ENCODE results near the gene KCTD21.

Gene KCTD21

GRCh38 chr11:78187366-78188285 is 800 bp downstream of the KCTD21 start:
- H3K9me2 ChIP-seq (replicated peaks; ENCODE audit: insufficient read depth, low read length) = no peaks in the 10 kb centered on the region
- H3K27ac ChIP-seq (ENCODE audit: low read depth, low read length) = no peak overlapping the region
- no peaks in the 10 kb centered on the region for H3K9me3 ChIP-seq (ENCODE audit: insufficient read depth, low read length)
- no peak for TF ChIP-seq EZH2phosphoT487 (conservative IDR thresholded peaks at IDR 0.05; ENCODE audit: low read length)
- no peak for TF ChIP-seq CTCF (IDR thresholded peaks at IDR 0.05; ENCODE audit: insufficient read depth, low read length, poor library complexity, severe bottlenecking)
- peak overlapping the region; percentile 82 for H3K9ac ChIP-seq (ENCODE audit: low read length)
- no peaks in the 10 kb centered on the region for H3K27me3 ChIP-seq (ENCODE audit: low read length)
- H2AFZ ChIP-seq (ENCODE audit: low read depth, low read length, severe bottlenecking) = peak overlapping the region; percentile 63
- no peaks in the 10 kb centered on the region for H4K20me1 ChIP-seq (ENCODE audit: low read depth, low read length)
- peak overlapping the region; percentile 63 for H3K4me2 ChIP-seq (ENCODE audit: low read depth, low read length, poor library complexity, severe bottlenecking)
- no peaks in the 10 kb centered on the region for H3F3A ChIP-seq (ENCODE audit: insufficient read depth)
- H3K36me3 ChIP-seq (ENCODE audit: low read length) = no peaks in the 10 kb centered on the region
- H3K4me3 ChIP-seq (ENCODE audit: insufficient read depth, low read length, poor library complexity, severe bottlenecking) = peak overlapping the region; percentile 95
- H3K79me2 ChIP-seq (ENCODE audit: insufficient read depth, low read length) = no peaks in the 10 kb centered on the region

- Histone ChIP-seq H3K9ac (ENCODE audit: low read length) (no peak overlapping the region), H3K9me3 (ENCODE audit: insufficient read depth, low read length) (no peaks in the 10 kb centered on the region), H3K4me2 (ENCODE audit: low read depth, low read length, poor library complexity, severe bottlenecking) (no peak overlapping the region), H3K27me3 (ENCODE audit: low read length) (no peaks in the 10 kb centered on the region), H3K27ac (ENCODE audit: low read depth, low read length) (no peak overlapping the region), H3K9me2 (replicated peaks; ENCODE audit: insufficient read depth, low read length) (no peaks in the 10 kb centered on the region), H3K79me2 (ENCODE audit: insufficient read depth, low read length) (no peaks in the 10 kb centered on the region), H3K4me3 (ENCODE audit: insufficient read depth, low read length, poor library complexity, severe bottlenecking) (no peak overlapping the region), H3F3A (ENCODE audit: insufficient read depth) (no peaks in the 10 kb centered on the region), H3K36me3 (ENCODE audit: low read length) (no peaks in the 10 kb centered on the region), H2AFZ (ENCODE audit: low read depth, low read length, severe bottlenecking) (no peak overlapping the region), H4K20me1 (ENCODE audit: low read depth, low read length) (no peaks in the 10 kb centered on the region)
- TF ChIP-seq EZH2phosphoT487 (conservative IDR thresholded peaks at IDR 0.05; ENCODE audit: low read length) (no peak), CTCF (IDR thresholded peaks at IDR 0.05; ENCODE audit: insufficient read depth, low read length, poor library complexity, severe bottlenecking) (no peak)
Observed at GRCh38 chr11:78181185-78181584, 7.2 kb downstream of the KCTD21 start.

GRCh38 chr11:78180751-78181150 is 7.7 kb downstream of the KCTD21 start:
- Histone ChIP-seq H3F3A (ENCODE audit: insufficient read depth) (no peaks in the 10 kb centered on the region), H3K27ac (ENCODE audit: low read depth, low read length) (no peak overlapping the region), H3K4me3 (ENCODE audit: insufficient read depth, low read length, poor library complexity, severe bottlenecking) (no peak overlapping the region), H3K9me2 (replicated peaks; ENCODE audit: insufficient read depth, low read length) (no peaks in the 10 kb centered on the region), H4K20me1 (ENCODE audit: low read depth, low read length) (no peaks in the 10 kb centered on the region), H3K9ac (ENCODE audit: low read length) (no peak overlapping the region), H3K27me3 (ENCODE audit: low read length) (no peaks in the 10 kb centered on the region), H3K4me2 (ENCODE audit: low read depth, low read length, poor library complexity, severe bottlenecking) (no peak overlapping the region), H3K79me2 (ENCODE audit: insufficient read depth, low read length) (no peaks in the 10 kb centered on the region), H2AFZ (ENCODE audit: low read depth, low read length, severe bottlenecking) (no peak overlapping the region), H3K36me3 (ENCODE audit: low read length) (no peaks in the 10 kb centered on the region), H3K9me3 (ENCODE audit: insufficient read depth, low read length) (no peaks in the 10 kb centered on the region)
- TF ChIP-seq EZH2phosphoT487 (conservative IDR thresholded peaks at IDR 0.05; ENCODE audit: low read length) (no peak), CTCF (IDR thresholded peaks at IDR 0.05; ENCODE audit: insufficient read depth, low read length, poor library complexity, severe bottlenecking) (no peak)
